Stimulated activated naive CD8-positive, alpha-beta T cell treated with anti-CD3 and anti-CD28 coated beads, Interleukin-15, amount 100 ng/mL, for 72 hours (primary cell): Measurements from ENCODE around the gene ITK.

ENCODE experiments used
- ATAC-seq: fragments of 150-1000 bp; cut with Tn5 transposase; 2 replicates; pipeline ENCODE4 v1.10.0; 2021; ENCODE audit warnings: mild to moderate bottlenecking, moderate library complexity
- DNase-seq, 2 donors: peaks; one replicate each; pipeline ENCODE4 v3.0.0; 2021 to 2022
- H3K27ac Mint-ChIP-seq, 2 donors: one replicate each; pipeline ENCODE4 v1.8.0; 2022; ENCODE audit warnings: mild to moderate bottlenecking in 2 of 2, mixed read lengths in 2 of 2, moderate library complexity in 2 of 2
- H3K27me3 Mint-ChIP-seq: one replicate; pipeline ENCODE4 v1.8.0; 2022; ENCODE audit warnings: mixed read lengths
- H3K4me1 Mint-ChIP-seq: one replicate; pipeline ENCODE4 v1.8.0; 2022; ENCODE audit warnings: mild to moderate bottlenecking, mixed read lengths
- H3K4me3 Mint-ChIP-seq, 2 donors: one replicate each; pipeline ENCODE4 v1.8.0; 2022; ENCODE audit warnings: mild to moderate bottlenecking in 2 of 2, mixed read lengths in 2 of 2, moderate library complexity in 1 of 2
- H3K9me3 Mint-ChIP-seq, 2 donors: one replicate each; pipeline ENCODE4 v1.8.0; 2022; ENCODE audit warnings: mixed read lengths in 2 of 2

Gene ITK

GRCh38 chr5:157213527-157214243 lies 33.0 kb downstream of the ITK start:
- no peak for DNase-seq
- peak; percentile 59 for ATAC-seq
- Mint-ChIP-seq H3K4me1 (peaks cover 99% of the 10 kb centered on the region), H3K27me3 (no peaks in the 10 kb centered on the region), H3K27ac (peak overlapping the region; percentile 9 to 65), H3K9me3 (no peaks in the 10 kb centered on the region), H3K4me3 (peak overlapping the region; percentile 55)

DNA sequence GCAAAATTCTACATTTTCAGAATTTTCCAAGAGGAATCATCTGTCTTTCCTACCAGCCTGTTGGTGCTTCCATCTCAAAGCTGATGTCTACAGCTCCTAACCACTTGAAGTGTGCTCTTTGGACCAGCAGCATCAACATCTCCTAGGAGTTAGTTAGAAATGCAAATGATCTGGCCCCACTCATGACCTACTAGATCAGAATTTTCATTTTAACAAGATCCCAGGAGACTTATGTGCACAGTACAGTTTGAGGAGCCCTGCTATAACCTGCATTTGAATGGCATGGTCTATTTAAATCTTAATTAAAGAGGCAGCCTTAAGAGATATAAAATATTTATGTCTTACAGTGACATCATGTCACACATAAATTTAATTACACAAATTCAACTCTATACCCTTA lies 33.8 kb downstream of the ITK start:
- Mint-ChIP-seq H3K4me1 (peaks cover 99% of the 10 kb centered on the region), H3K27me3 (no peaks in the 10 kb centered on the region), H3K9me3 (no peaks in the 10 kb centered on the region), H3K4me3 (peak overlapping the region; percentile 49 to 55), H3K27ac (peak overlapping the region in 1 of 2 donors; percentile 85)
- ATAC-seq (no peak), DNase-seq (no peak)

- ATAC-seq (peak; percentile 24), DNase-seq (no peak)
- Mint-ChIP-seq H3K4me3 (peak overlapping the region; percentile 49 to 70), H3K4me1 (peaks cover 99% of the 10 kb centered on the region), H3K9me3 (no peaks in the 10 kb centered on the region), H3K27me3 (no peaks in the 10 kb centered on the region), H3K27ac (peak overlapping the region; percentile 92)
Measured at GRCh38 chr5:157214861-157215513, 34.3 kb downstream of the ITK start.

GRCh38 chr5:157215514-157216167 lies 35.0 kb downstream of the ITK start:
- H3K4me3 Mint-ChIP-seq = peak overlapping the region; percentile 49 to 70
- peaks cover 100% of the 10 kb centered on the region for H3K4me1 Mint-ChIP-seq
- peak overlapping the region; percentile 92 for H3K27ac Mint-ChIP-seq
- ATAC-seq (peak; percentile 21), DNase-seq (peak in 1 of 2 donors; percentile 64)
- no peaks in the 10 kb centered on the region for H3K27me3 Mint-ChIP-seq
- no peaks in the 10 kb centered on the region for H3K9me3 Mint-ChIP-seq

GRCh38 chr5:157216391-157217142 lies 35.9 kb downstream of the ITK start:
- no peaks in the 10 kb centered on the region for H3K9me3 Mint-ChIP-seq
- no peaks in the 10 kb centered on the region for H3K27me3 Mint-ChIP-seq
- H3K4me3 Mint-ChIP-seq = peak overlapping the region; percentile 70
- no peak for ATAC-seq
- H3K4me1 Mint-ChIP-seq = peaks cover 97% of the 10 kb centered on the region
- H3K27ac Mint-ChIP-seq = peak overlapping the region; percentile 92
- DNase-seq = no peak

DNA sequence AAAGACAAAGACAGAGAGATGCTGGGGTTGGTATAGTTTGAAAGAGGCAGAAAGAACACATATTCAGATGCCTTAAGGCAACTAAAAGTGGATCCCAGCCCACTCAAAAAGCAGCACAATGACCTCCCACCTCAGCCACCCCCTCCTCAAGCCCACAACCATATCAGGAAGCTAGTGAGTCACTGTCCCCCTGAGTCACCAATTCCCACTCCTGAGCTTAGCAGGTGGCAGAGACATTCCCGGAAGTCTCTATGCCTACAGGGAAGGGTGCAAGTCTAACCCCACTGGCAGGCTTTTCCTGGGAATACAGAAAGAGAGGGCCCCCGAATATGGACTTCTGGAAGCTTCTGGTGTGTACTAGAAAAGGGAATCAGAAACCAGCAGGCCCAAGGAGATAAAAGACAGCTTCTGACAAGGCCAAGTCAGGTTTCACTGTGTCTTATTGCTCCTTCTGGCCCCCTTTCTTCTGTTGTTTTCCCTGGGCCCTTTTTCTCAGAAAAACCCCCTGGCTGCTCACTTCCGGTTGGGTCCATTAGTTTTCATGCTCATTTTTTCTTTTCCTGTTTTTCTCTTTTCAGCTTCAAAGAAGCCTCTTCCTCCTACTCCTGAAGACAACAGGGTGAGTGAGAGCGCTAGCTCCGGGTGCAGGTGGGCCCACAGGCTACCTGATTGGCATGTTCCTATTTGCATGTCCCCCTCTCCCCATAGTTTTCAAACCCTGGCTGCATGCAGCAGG lies 36.8 kb downstream of the ITK start:
- Mint-ChIP-seq H3K9me3 (no peaks in the 10 kb centered on the region), H3K4me3 (peak overlapping the region; percentile 62 to 70), H3K27me3 (no peaks in the 10 kb centered on the region), H3K4me1 (peaks cover 97% of the 10 kb centered on the region), H3K27ac (peak overlapping the region; percentile 65 to 92)
- ATAC-seq (no peak), DNase-seq (peak in 1 of 2 donors; percentile 45)

DNA sequence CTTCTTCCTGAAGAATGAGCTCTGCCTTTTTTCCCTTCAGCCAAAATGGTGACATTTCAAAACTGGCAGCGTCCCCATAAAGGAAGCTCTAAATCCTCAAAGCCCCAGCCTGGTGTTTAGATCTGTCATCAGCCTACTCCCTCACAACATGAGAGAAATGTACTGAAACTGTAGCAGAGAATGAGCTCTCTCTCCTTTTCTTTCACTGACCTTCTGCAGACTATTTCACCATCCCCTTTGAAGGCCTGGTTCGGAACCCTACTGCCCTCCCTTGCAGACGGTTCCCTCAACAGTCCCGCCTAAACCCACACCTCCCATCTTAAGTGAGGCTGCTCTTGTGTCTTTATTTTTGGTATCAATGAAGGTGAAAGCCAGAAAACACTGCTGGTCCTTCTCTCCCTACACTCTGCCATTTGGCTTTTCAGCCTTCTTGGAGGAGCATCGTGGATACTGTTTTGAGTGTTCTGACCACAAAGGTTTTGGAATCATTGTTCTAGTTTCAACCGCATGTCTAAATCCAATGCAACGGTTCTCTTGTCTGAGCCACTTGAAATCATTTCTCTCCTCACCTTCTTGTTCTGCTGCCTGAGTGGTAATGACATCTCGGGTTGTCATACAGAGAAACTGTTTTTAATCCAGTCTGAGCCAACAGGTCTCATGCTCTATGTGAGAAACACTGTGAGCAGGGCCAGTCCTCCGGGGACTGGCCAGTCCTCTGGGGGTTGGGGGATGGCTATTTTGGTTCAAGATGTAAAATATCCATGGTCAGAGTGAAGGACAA lies 39.0 kb downstream of the ITK start:
- Mint-ChIP-seq H3K4me3 (peak overlapping the region; percentile 67 to 70), H3K9me3 (no peaks in the 10 kb centered on the region), H3K27ac (peak overlapping the region; percentile 95 to 97), H3K4me1 (peaks cover 87% of the 10 kb centered on the region), H3K27me3 (no peaks in the 10 kb centered on the region)
- ATAC-seq (peak; percentile 66), DNase-seq (peak; percentile 44 to 70)

GRCh38 chr5:157221959-157222358 lies 41.3 kb downstream of the ITK start:
- Mint-ChIP-seq H3K4me1 (peaks cover 84% of the 10 kb centered on the region), H3K4me3 (peak overlapping the region; percentile 66 to 79), H3K27me3 (no peaks in the 10 kb centered on the region), H3K9me3 (no peaks in the 10 kb centered on the region), H3K27ac (peak overlapping the region; percentile 94 to 98)
- ATAC-seq (peak; percentile 6), DNase-seq (no peak)

- no peaks in the 10 kb centered on the region for H3K9me3 Mint-ChIP-seq
- peaks cover 83% of the 10 kb centered on the region for H3K4me1 Mint-ChIP-seq
- peak; percentile 69 to 86 for DNase-seq
- ATAC-seq = peak; percentile 80
- H3K27ac Mint-ChIP-seq = peak overlapping the region; percentile 94 to 98
- no peaks in the 10 kb centered on the region for H3K27me3 Mint-ChIP-seq
- peak overlapping the region; percentile 66 to 79 for H3K4me3 Mint-ChIP-seq
Measured at GRCh38 chr5:157222506-157223230, 42.0 kb downstream of the ITK start.

- no peaks in the 10 kb centered on the region for H3K27me3 Mint-ChIP-seq
- H3K27ac Mint-ChIP-seq = peak overlapping the region; percentile 81 to 91
- DNase-seq (no peak), ATAC-seq (peak; percentile 31)
- H3K4me1 Mint-ChIP-seq = peaks cover 62% of the 10 kb centered on the region
- H3K9me3 Mint-ChIP-seq = no peaks in the 10 kb centered on the region
- peak overlapping the region; percentile 74 to 79 for H3K4me3 Mint-ChIP-seq
Measured at GRCh38 chr5:157225469-157226422, 45.1 kb downstream of the ITK start.

DNA sequence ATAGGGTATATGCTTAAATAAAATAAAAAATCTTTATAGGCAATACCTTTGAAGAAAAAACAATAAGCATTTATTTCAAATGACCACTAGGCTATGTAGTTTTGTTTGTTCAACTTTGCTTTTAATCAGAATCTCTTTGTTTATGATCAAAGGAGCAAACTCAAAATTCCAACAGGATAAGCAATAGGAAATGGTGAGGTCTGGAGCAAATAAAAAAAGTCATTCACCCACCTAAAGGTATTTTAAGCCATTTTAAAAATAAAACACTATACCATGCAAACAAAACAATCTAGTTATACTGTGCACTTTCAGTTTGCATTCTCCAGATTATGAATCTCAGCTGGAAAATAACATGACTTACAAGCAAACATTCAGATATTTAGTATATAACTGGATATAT lies 50.0 kb downstream of the ITK start:
- Mint-ChIP-seq H3K27ac (no peak overlapping the region), H3K4me1 (peaks cover 67% of the 10 kb centered on the region)
- no peak for ATAC-seq

GRCh38 chr5:157232706-157233105 lies 52.1 kb downstream of the ITK start:
- peaks cover 58% of the 10 kb centered on the region for H3K4me1 Mint-ChIP-seq
- H3K27me3 Mint-ChIP-seq = no peaks in the 10 kb centered on the region
- H3K9me3 Mint-ChIP-seq = no peaks in the 10 kb centered on the region
- peak overlapping the region in 1 of 2 donors; percentile 29 for H3K4me3 Mint-ChIP-seq
- peak overlapping the region; percentile 82 to 85 for H3K27ac Mint-ChIP-seq
- DNase-seq (no peak), ATAC-seq (peak; percentile 29)

More for the DNA sequence above, 50.0 kb downstream of the ITK start:
- DNase-seq = no peak
- H3K27me3 Mint-ChIP-seq = no peaks in the 10 kb centered on the region
- no peaks in the 10 kb centered on the region for H3K9me3 Mint-ChIP-seq
- H3K4me3 Mint-ChIP-seq = no peak overlapping the region

DNA sequence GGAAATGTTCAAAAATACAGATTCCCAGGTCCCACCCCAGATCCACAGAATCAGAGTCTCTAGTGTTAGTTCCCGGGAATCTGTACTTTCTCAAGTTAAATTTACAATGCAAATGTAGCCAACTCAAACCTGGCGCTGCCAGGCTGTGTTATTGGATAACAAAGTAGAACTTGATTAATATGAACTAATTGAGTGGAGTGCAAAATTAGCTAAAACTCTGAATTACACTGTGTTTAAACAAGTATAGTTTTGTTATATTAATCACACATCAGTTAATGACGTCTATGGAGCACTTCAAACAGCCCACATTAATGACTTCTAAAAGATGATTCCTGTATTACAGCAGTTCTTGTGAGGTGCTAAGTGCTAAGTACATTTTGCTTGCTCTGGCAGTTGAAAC lies 52.9 kb downstream of the ITK start:
- Mint-ChIP-seq H3K27ac (peak overlapping the region; percentile 82 to 85), H3K27me3 (no peaks in the 10 kb centered on the region), H3K4me1 (peaks cover 63% of the 10 kb centered on the region), H3K9me3 (no peaks in the 10 kb centered on the region), H3K4me3 (no peak overlapping the region)
- DNase-seq (no peak), ATAC-seq (peak; percentile 74)
